Natural killer cell (primary cell): ENCODE data around the gene GPHN. TPM values are rescaled to one million over a fixed set of nuclear protein-coding genes. Genes with fewer than 3 reads are reported as not detected.

Experiments used
- ATAC-seq, 3 donors: fragments of 150-1000 bp in 2 of 3; fragments of 200-7000 bp in 1 of 3; cut with Tn5 transposase; 1 replicate in 1 of 3; 2 replicates in 2 of 3; pipeline ENCODE4 v1.10.0; 2021; ENCODE audit warnings: mild to moderate bottlenecking in 2 of 3, moderate library complexity in 2 of 3
- DNase-seq, 2 donors: peaks; one replicate each; pipeline versions ENCODE4 v3.0.0 to v3.0.0-alpha.2; 2013 to 2021; ENCODE audit warnings: mixed read lengths in 1 of 2
- H3K27ac ChIP-seq: one replicate; pipeline ENCODE4 v1.5.1; 2013; ENCODE audit warnings: mild to moderate bottlenecking, low read length
- H3K27me3 ChIP-seq: one replicate; pipeline ENCODE4 v1.6.1; 2013; ENCODE audit warnings: low read length; ENCODE audit not compliant: control insufficient read depth, insufficient read depth
- H3K36me3 ChIP-seq: one replicate; pipeline ENCODE4 v1.6.1; 2013; ENCODE audit warnings: low read length; ENCODE audit not compliant: control insufficient read depth, insufficient read depth
- H3K4me1 ChIP-seq: one replicate; pipeline ENCODE4 v1.6.1; 2013; ENCODE audit warnings: low read length; ENCODE audit not compliant: control insufficient read depth, insufficient read depth
- H3K4me3 ChIP-seq: one replicate; pipeline ENCODE4 v1.5.1; 2013; ENCODE audit warnings: low read length
- H3K9me3 ChIP-seq: one replicate; pipeline ENCODE4 v1.6.1; 2013; ENCODE audit warnings: low read length; ENCODE audit not compliant: control insufficient read depth, insufficient read depth
- H3K27ac Mint-ChIP-seq, 2 donors: one replicate each; pipeline ENCODE4 v1.8.0; 2022; ENCODE audit warnings: mild to moderate bottlenecking in 2 of 2, mixed read lengths in 2 of 2, moderate library complexity in 1 of 2
- H3K27me3 Mint-ChIP-seq, 2 donors: one replicate each; pipeline ENCODE4 v1.8.0; 2022; ENCODE audit warnings: low read depth in 2 of 2, mixed read lengths in 2 of 2
- H3K36me3 Mint-ChIP-seq: one replicate; pipeline ENCODE4 v1.8.0; 2022; ENCODE audit warnings: mixed read lengths
- H3K4me1 Mint-ChIP-seq, 2 donors: one replicate each; pipeline ENCODE4 v1.8.0; 2022; ENCODE audit warnings: mixed read lengths in 2 of 2
- H3K4me3 Mint-ChIP-seq: one replicate; pipeline ENCODE4 v1.8.0; 2022; ENCODE audit warnings: mild to moderate bottlenecking, moderate library complexity, mixed read lengths
- H3K9me3 Mint-ChIP-seq, 2 donors: one replicate each; pipeline ENCODE4 v1.8.0; 2022; ENCODE audit warnings: mixed read lengths in 2 of 2
- CTCF ChIP-seq: fragments of 200-600 bp; IDR thresholded peaks from one replicate; pipeline ENCODE4 v1.8.0; 2022; ENCODE audit warnings: antibody characterized with exemption
- WGBS: methylation state at CpG from one replicate; pipeline ENCODE4 v1.1.7; 2013; ENCODE audit warnings: missing lambda C conversion rate; ENCODE audit not compliant: insufficient coverage; 5-methylcytosine and 5-hydroxymethylcytosine counted together
- intact Hi-C: fragments of 100-400 bp; cut with micrococcal nuclease; formaldehyde crosslinking; loops from one replicate; pipeline ENCODE4 v1.14.2; 2022
- total RNA-seq, 4 donors: library from RNA; stranded (reverse); fragments of 120-200 nt in 1 of 4; gene quantifications; one replicate each; pipeline versions ENCODE4 v1.2.3 to v1.2.4, GENCODE V29; 2013 to 2022

GPHN gene
- total RNA-seq, 3 donors from 2014 or later (not counting 1 experiment from before 2014, with no cell fraction given) = 6.3 to 9.4 (median 8.7) TPM

- H3K4me3 ChIP-seq = no peak overlapping the region
- no peaks in the 10 kb centered on the region for H3K36me3 Mint-ChIP-seq
- H3K9me3 ChIP-seq = peaks cover 21% of the 10 kb centered on the region
- peaks cover 0 to 3% of the 10 kb centered on the region in 2 donors for H3K9me3 Mint-ChIP-seq
- no peak for TF ChIP-seq CTCF
- intact Hi-C loops = no loop called here
- no peaks in the 10 kb centered on the region for H3K27me3 ChIP-seq
- H3K27ac ChIP-seq = no peak overlapping the region
- no peaks in the 10 kb centered on the region for H3K27me3 Mint-ChIP-seq
- 91% methylated on average over 1 of the region's 3 CpGs for WGBS
- no peaks in the 10 kb centered on the region for H3K4me1 Mint-ChIP-seq
- DNase-seq = no peak
- ATAC-seq = no peak
- H3K36me3 ChIP-seq = no peaks in the 10 kb centered on the region
- H3K4me1 ChIP-seq = no peaks in the 10 kb centered on the region
- no peak overlapping the region for H3K4me3 Mint-ChIP-seq
- H3K27ac Mint-ChIP-seq = no peak overlapping the region
Measured at GRCh38 chr14:66600416-66600815, 92.5 kb downstream of the GPHN start.

GRCh38 chr14:66601932-66602578, 94.1 kb downstream of the GPHN start:
- H3K4me3 Mint-ChIP-seq = no peak overlapping the region
- H3K27me3 Mint-ChIP-seq = no peaks in the 10 kb centered on the region
- DNase-seq (no peak), ATAC-seq (no peak)
- no peak overlapping the region for H3K4me3 ChIP-seq
- intact Hi-C loops = no loop called here
- no peaks in the 10 kb centered on the region for H3K36me3 ChIP-seq
- no peaks in the 10 kb centered on the region for H3K4me1 Mint-ChIP-seq
- no peaks in the 10 kb centered on the region for H3K36me3 Mint-ChIP-seq
- H3K9me3 ChIP-seq = peaks cover 6% of the 10 kb centered on the region
- H3K27me3 ChIP-seq = no peaks in the 10 kb centered on the region
- no peaks in the 10 kb centered on the region for H3K4me1 ChIP-seq
- WGBS = no CpG with 5 or more reads among the region's 2 CpGs
- no peak for TF ChIP-seq CTCF
- H3K27ac ChIP-seq = no peak overlapping the region
- no peak overlapping the region for H3K27ac Mint-ChIP-seq
- peaks cover 0 to 3% of the 10 kb centered on the region in 2 donors for H3K9me3 Mint-ChIP-seq

GRCh38 chr14:66603945-66604344, 96.0 kb downstream of the GPHN start:
- Mint-ChIP-seq H3K4me1 (no peaks in the 10 kb centered on the region), H3K4me3 (no peak overlapping the region), H3K36me3 (peaks cover 13% of the 10 kb centered on the region), H3K9me3 (peaks cover 4 to 6% of the 10 kb centered on the region in 2 donors), H3K27ac (no peak overlapping the region), H3K27me3 (no peaks in the 10 kb centered on the region)
- TF ChIP-seq CTCF = no peak
- no peak overlapping the region for H3K4me3 ChIP-seq
- no peak for ATAC-seq
- H3K36me3 ChIP-seq = no peaks in the 10 kb centered on the region
- H3K4me1 ChIP-seq = no peaks in the 10 kb centered on the region
- H3K27ac ChIP-seq = no peak overlapping the region
- intact Hi-C loops = no loop called here
- no peak for DNase-seq
- H3K27me3 ChIP-seq = no peaks in the 10 kb centered on the region
- H3K9me3 ChIP-seq = no peaks in the 10 kb centered on the region

GRCh38 chr14:66606826-66607225, 98.9 kb downstream of the GPHN start:
- Histone ChIP-seq H3K4me1 (no peaks in the 10 kb centered on the region), H3K9me3 (peaks cover 4% of the 10 kb centered on the region), H3K27me3 (no peaks in the 10 kb centered on the region), H3K4me3 (no peak overlapping the region), H3K36me3 (no peaks in the 10 kb centered on the region), H3K27ac (no peak overlapping the region)
- intact Hi-C loops = no loop called here
- peaks cover 13% of the 10 kb centered on the region for H3K36me3 Mint-ChIP-seq
- H3K4me3 Mint-ChIP-seq = no peak overlapping the region
- ATAC-seq (no peak), DNase-seq (no peak)
- H3K9me3 Mint-ChIP-seq = peaks cover 6 to 11% of the 10 kb centered on the region in 2 donors
- 74% methylated on average over 2 of the region's 2 CpGs for WGBS
- H3K27ac Mint-ChIP-seq = no peak overlapping the region
- H3K27me3 Mint-ChIP-seq = no peaks in the 10 kb centered on the region
- no peaks in the 10 kb centered on the region for H3K4me1 Mint-ChIP-seq
- no peak for TF ChIP-seq CTCF
